Lower leg skin (tissue), 3 donors: ENCODE measurements around the gene PLXNA1.

Experiments used
- POLR2A ChIP-seq, 2 donors: fragments of 450-650 bp; IDR thresholded peaks; one replicate each; pipeline ENCODE4 v1.6.1; 2016 to 2017; ENCODE audit warnings: antibody characterized with exemption in 2 of 2, mild to moderate bottlenecking in 1 of 2, moderate library complexity in 1 of 2
- TF ChIP-seq, protein P1 (sequence below), 3 donors: fragments of 450-650 bp; IDR thresholded peaks; one replicate each; pipeline ENCODE4 v1.5.1; 2016; ENCODE audit warnings: antibody characterized with exemption in 3 of 3, mild to moderate bottlenecking in 3 of 3, moderate library complexity in 2 of 3

DNA sequence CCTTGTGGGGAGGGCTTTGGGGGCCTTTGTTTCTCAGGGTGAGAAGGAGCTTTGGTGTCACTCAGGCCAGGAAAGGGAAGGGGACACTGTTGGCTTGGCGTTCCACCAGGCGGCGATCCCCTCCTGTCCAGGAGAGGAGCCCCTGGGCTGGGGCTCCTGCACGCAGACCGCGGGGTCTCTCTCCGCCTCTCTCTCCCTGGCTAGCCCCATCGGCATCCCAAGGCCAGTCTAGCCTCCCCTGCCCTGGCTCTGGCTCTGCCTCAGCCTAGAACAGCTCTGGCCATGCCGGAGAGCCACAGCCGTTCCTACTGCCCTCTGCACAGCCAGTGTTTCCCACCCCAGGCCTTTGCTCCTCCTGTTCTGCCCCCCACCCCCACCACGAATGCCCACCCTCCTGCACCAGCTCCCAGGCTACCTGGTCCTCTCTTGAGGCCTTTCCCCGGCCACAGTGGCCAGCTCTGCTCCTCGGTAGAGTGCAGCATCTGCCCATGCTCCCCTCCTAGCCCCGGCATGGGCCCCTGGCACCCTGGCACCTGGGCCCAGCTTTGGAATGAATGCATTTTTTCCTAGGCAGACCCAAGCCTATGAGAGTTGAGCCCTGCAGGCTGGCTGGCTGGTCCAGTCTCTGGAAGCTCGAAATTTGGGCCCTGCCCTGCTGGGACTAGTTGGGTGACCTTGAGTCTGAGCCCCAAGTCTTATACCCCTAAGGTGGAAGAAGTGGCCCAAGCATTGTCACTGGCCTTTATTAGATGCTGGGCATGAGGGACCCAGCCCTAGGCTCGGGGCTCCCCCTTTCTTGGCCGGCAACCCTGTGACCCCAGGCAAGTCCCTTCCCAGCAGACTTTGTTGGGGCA lies 2.4 kb downstream of the PLXNA1 start:
- TF ChIP-seq, protein P1, sequence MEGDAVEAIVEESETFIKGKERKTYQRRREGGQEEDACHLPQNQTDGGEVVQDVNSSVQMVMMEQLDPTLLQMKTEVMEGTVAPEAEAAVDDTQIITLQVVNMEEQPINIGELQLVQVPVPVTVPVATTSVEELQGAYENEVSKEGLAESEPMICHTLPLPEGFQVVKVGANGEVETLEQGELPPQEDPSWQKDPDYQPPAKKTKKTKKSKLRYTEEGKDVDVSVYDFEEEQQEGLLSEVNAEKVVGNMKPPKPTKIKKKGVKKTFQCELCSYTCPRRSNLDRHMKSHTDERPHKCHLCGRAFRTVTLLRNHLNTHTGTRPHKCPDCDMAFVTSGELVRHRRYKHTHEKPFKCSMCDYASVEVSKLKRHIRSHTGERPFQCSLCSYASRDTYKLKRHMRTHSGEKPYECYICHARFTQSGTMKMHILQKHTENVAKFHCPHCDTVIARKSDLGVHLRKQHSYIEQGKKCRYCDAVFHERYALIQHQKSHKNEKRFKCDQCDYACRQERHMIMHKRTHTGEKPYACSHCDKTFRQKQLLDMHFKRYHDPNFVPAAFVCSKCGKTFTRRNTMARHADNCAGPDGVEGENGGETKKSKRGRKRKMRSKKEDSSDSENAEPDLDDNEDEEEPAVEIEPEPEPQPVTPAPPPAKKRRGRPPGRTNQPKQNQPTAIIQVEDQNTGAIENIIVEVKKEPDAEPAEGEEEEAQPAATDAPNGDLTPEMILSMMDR (IDR thresholded peaks at IDR 0.05), result no peak
- TF ChIP-seq POLR2A (IDR thresholded peaks at IDR 0.05), result no peak
